Liver (tissue), 9 donors: ENCODE results near the gene SUCNR1. TPM values are rescaled to one million over a fixed set of nuclear protein-coding genes. Genes with fewer than 3 reads are reported as not detected.

Experiments
- DNase-seq: peaks from one replicate; pipeline ENCODE4 v3.0.0-alpha.2; 2017; ENCODE audit warnings: low spot score
- H3K27ac ChIP-seq, 2 donors: one replicate each; pipeline ENCODE4 v1.7.0; 2013; ENCODE audit warnings: inconsistent platforms in 2 of 2, low read length in 2 of 2, control low read depth in 1 of 2, low read depth in 1 of 2, mild to moderate bottlenecking in 1 of 2
- H3K27me3 ChIP-seq, 4 donors: one replicate each; pipeline versions ENCODE4 v1.6.1 to v1.7.0; 2013; ENCODE audit warnings: low read length in 3 of 4, inconsistent platforms in 1 of 4, mild to moderate bottlenecking in 1 of 4, moderate library complexity in 1 of 4; ENCODE audit not compliant: control insufficient read depth in 4 of 4, insufficient read depth in 4 of 4
- H3K36me3 ChIP-seq, 4 donors: one replicate each; pipeline versions ENCODE4 v1.6.1 to v1.7.0; 2013; ENCODE audit warnings: low read length in 3 of 4, mild to moderate bottlenecking in 3 of 4, low read depth in 1 of 4, moderate library complexity in 1 of 4; ENCODE audit not compliant: control insufficient read depth in 4 of 4, insufficient read depth in 3 of 4
- H3K4me1 ChIP-seq, 4 donors: one replicate each; pipeline versions ENCODE4 v1.6.1 to v1.7.0; 2013; ENCODE audit warnings: low read length in 3 of 4, mild to moderate bottlenecking in 3 of 4, moderate library complexity in 1 of 4; ENCODE audit not compliant: control insufficient read depth in 4 of 4, insufficient read depth in 4 of 4
- H3K4me3 ChIP-seq, 3 donors: one replicate each; pipeline versions ENCODE4 v1.6.1 to v1.7.0; 2013; ENCODE audit warnings: low read length in 3 of 3, control low read depth in 1 of 3, low read depth in 1 of 3, mild to moderate bottlenecking in 1 of 3
- H3K9ac ChIP-seq, 2 donors: one replicate each; pipeline ENCODE4 v1.7.0; 2013; ENCODE audit warnings: low read length in 2 of 2, mild to moderate bottlenecking in 2 of 2, moderate library complexity in 2 of 2, control low read depth in 1 of 2, low read depth in 1 of 2
- H3K9me3 ChIP-seq, 4 donors: one replicate each; pipeline versions ENCODE4 v1.6.1 to v1.7.0; 2013; ENCODE audit warnings: low read length in 3 of 4; ENCODE audit not compliant: control insufficient read depth in 4 of 4
- EGR1 ChIP-seq, 2 donors: IDR thresholded peaks; 2 replicates each; pipeline ENCODE4 v1.6.1; 2016 to 2018; ENCODE audit warnings: antibody characterized with exemption in 2 of 2, low read depth in 2 of 2
- FOXA1 ChIP-seq: IDR thresholded peaks from 2 replicates; pipeline ENCODE4 v1.6.1; 2016; ENCODE audit warnings: antibody characterized with exemption
- GABPA ChIP-seq, 2 donors: IDR thresholded peaks in 1 of 2; conservative IDR thresholded peaks in 1 of 2; 2 replicates each; pipeline ENCODE4 v1.6.1; 2016; ENCODE audit warnings: antibody characterized with exemption in 2 of 2, mild to moderate bottlenecking in 1 of 2, moderate library complexity in 1 of 2
- HNF4G ChIP-seq: IDR thresholded peaks from 2 replicates; pipeline ENCODE4 v1.6.1; 2016; ENCODE audit warnings: antibody characterized with exemption
- JUND ChIP-seq, 2 donors: IDR thresholded peaks; 2 replicates each; pipeline ENCODE4 v1.6.1; 2016; ENCODE audit warnings: antibody characterized with exemption in 2 of 2
- NR2F2 ChIP-seq: IDR thresholded peaks from 2 replicates; pipeline ENCODE4 v1.6.1; 2016; ENCODE audit warnings: antibody characterized with exemption
- RXRA ChIP-seq, 2 donors: IDR thresholded peaks; 2 replicates each; pipeline ENCODE4 v1.6.1; 2017 to 2018; ENCODE audit warnings: antibody characterized with exemption in 2 of 2, mild to moderate bottlenecking in 1 of 2
- SP1 ChIP-seq: IDR thresholded peaks from 2 replicates; pipeline ENCODE4 v1.6.1; 2018; ENCODE audit warnings: antibody characterized with exemption, mild to moderate bottlenecking
- TAF1 ChIP-seq: conservative IDR thresholded peaks from 2 replicates; pipeline ENCODE4 v1.6.1; 2016; ENCODE audit warnings: antibody characterized with exemption, mild to moderate bottlenecking
- YY1 ChIP-seq: IDR thresholded peaks from 2 replicates; pipeline ENCODE4 v1.6.1; 2016; ENCODE audit warnings: antibody characterized with exemption, mild to moderate bottlenecking
- WGBS: extraction: QIAGEN DNeasy Blood & Tissue Kit; methylation state at CpG from one replicate; pipeline ENCODE4 v1.1.7; 2013; 5-methylcytosine and 5-hydroxymethylcytosine counted together
- polyA plus RNA-seq, 2 donors: library from polyadenylated mRNA; stranded (reverse) in 1 of 2; unstranded in 1 of 2; fragments of 200-250 nt in 1 of 2; fragments of >200 nt in 1 of 2; fragmentation: Nextera tagmentation in 1 of 2; extraction: Ambion mirVana in 1 of 2; gene quantifications; one replicate each; pipeline versions ENCODE4 v1.2.1 to v1.2.3, GENCODE V29; 2013 to 2015
- total RNA-seq, 2 donors: library from RNA; depleted of rRNA; stranded (reverse); fragments of >200 nt; gene quantifications; one replicate each; pipeline ENCODE4 v1.2.3, GENCODE V29; 2014
- TF ChIP-seq, protein P1 (sequence below): fragments of 150-350 bp; IDR thresholded peaks from 2 replicates; pipeline ENCODE4 v1.5.1; 2017; ENCODE audit warnings: improper control_type of control experiment, low read depth, low read length; ENCODE audit not compliant: missing input control
- TF ChIP-seq, protein P2 (sequence below): IDR thresholded peaks from 2 replicates; pipeline ENCODE4 v1.6.1; 2016; ENCODE audit warnings: antibody characterized with exemption
- TF ChIP-seq, protein P3 (sequence below): IDR thresholded peaks from 2 replicates; pipeline ENCODE4 v1.6.1; 2016; ENCODE audit warnings: antibody characterized with exemption, mild to moderate bottlenecking
- donor health status: healthy.
- donor health status: healthy.
- donor health status: healthy.
- donor health status: healthy.
- donor health status: healthy.

SUCNR1 gene
- total and polyA plus RNA-seq, 4 donors: 1.3 to 7.1 (median 3.5) TPM

DNA sequence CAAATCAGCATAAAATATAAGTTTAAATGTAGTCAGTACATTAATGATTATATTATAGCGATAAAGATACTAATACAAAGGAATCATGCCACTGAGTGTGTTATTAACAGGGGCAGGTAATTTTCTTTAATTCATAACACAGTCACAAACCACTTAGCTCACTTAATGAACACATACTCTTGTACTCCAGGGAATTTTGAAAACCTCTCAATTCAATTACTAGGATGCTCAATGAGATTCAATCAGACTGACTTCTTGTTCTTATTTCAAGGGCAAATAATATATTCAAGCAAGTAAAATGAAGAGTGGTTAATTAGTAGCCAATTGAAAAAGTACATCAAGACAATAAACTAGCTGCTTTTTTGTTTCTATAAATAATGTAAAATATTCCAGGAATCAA is 5.8 kb upstream of the SUCNR1 start:
- Histone ChIP-seq H3K4me1 (peaks cover 0 to 5% (median under 1%) of the 10 kb centered on the region in 4 donors), H3K4me3 (no peak overlapping the region), H3K9ac (no peak overlapping the region), H3K36me3 (no peaks in the 10 kb centered on the region), H3K27me3 (no peaks in the 10 kb centered on the region), H3K27ac (no peak overlapping the region), H3K9me3 (no peaks in the 10 kb centered on the region)
- TF ChIP-seq, protein P1, sequence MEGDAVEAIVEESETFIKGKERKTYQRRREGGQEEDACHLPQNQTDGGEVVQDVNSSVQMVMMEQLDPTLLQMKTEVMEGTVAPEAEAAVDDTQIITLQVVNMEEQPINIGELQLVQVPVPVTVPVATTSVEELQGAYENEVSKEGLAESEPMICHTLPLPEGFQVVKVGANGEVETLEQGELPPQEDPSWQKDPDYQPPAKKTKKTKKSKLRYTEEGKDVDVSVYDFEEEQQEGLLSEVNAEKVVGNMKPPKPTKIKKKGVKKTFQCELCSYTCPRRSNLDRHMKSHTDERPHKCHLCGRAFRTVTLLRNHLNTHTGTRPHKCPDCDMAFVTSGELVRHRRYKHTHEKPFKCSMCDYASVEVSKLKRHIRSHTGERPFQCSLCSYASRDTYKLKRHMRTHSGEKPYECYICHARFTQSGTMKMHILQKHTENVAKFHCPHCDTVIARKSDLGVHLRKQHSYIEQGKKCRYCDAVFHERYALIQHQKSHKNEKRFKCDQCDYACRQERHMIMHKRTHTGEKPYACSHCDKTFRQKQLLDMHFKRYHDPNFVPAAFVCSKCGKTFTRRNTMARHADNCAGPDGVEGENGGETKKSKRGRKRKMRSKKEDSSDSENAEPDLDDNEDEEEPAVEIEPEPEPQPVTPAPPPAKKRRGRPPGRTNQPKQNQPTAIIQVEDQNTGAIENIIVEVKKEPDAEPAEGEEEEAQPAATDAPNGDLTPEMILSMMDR: no peak
- no peak for TF ChIP-seq FOXA1
- no peak for TF ChIP-seq TAF1
- TF ChIP-seq, protein P2, sequence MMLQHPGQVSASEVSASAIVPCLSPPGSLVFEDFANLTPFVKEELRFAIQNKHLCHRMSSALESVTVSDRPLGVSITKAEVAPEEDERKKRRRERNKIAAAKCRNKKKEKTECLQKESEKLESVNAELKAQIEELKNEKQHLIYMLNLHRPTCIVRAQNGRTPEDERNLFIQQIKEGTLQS: no peak
- no peak for TF ChIP-seq SP1
- no peak for TF ChIP-seq EGR1 (IDR thresholded peaks at IDR 0.05; ENCODE audit: low read depth in 2 of 2)
- no peak for TF ChIP-seq GABPA (IDR thresholded peaks at IDR 0.05 in 1 of 2, conservative IDR thresholded peaks at IDR 0.05 in 1 of 2)
- no peak for TF ChIP-seq RXRA (IDR thresholded peaks at IDR 0.05)
- TF ChIP-seq, protein P3, sequence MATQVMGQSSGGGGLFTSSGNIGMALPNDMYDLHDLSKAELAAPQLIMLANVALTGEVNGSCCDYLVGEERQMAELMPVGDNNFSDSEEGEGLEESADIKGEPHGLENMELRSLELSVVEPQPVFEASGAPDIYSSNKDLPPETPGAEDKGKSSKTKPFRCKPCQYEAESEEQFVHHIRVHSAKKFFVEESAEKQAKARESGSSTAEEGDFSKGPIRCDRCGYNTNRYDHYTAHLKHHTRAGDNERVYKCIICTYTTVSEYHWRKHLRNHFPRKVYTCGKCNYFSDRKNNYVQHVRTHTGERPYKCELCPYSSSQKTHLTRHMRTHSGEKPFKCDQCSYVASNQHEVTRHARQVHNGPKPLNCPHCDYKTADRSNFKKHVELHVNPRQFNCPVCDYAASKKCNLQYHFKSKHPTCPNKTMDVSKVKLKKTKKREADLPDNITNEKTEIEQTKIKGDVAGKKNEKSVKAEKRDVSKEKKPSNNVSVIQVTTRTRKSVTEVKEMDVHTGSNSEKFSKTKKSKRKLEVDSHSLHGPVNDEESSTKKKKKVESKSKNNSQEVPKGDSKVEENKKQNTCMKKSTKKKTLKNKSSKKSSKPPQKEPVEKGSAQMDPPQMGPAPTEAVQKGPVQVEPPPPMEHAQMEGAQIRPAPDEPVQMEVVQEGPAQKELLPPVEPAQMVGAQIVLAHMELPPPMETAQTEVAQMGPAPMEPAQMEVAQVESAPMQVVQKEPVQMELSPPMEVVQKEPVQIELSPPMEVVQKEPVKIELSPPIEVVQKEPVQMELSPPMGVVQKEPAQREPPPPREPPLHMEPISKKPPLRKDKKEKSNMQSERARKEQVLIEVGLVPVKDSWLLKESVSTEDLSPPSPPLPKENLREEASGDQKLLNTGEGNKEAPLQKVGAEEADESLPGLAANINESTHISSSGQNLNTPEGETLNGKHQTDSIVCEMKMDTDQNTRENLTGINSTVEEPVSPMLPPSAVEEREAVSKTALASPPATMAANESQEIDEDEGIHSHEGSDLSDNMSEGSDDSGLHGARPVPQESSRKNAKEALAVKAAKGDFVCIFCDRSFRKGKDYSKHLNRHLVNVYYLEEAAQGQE: no peak
- no peak for TF ChIP-seq HNF4G
- 98% methylated on average over 1 of the region's 1 CpG for WGBS
- DNase-seq: no peak

DNA sequence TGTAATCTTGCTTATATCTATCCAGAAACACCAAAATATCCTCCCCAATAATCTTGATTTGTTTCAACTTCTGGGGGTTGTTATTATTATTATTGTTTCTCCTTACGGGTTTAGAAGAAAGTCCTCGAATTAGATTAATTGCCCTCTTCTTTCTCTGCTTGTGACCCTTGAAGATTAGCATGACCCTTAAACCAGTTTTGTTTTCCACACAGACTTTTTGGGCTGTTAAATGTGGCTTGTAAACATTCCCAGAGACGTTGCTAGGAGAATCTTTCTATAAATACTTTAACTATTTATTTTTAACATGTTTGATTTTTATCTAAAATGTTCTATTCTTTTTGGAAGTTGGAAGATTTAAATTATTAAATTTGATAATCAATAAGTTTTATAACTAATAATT is 4.3 kb upstream of the SUCNR1 start:
- TF ChIP-seq FOXA1: no peak
- no peak for TF ChIP-seq GABPA (IDR thresholded peaks at IDR 0.05 in 1 of 2, conservative IDR thresholded peaks at IDR 0.05 in 1 of 2)
- TF ChIP-seq JUND (IDR thresholded peaks at IDR 0.05): no peak
- no peak for TF ChIP-seq NR2F2
- TF ChIP-seq, protein P1: no peak
- TF ChIP-seq TAF1: no peak
- no peak for TF ChIP-seq YY1
- TF ChIP-seq SP1: no peak
- no peak overlapping the region for H3K9ac ChIP-seq
- no peaks in the 10 kb centered on the region for H3K27me3 ChIP-seq
- no peaks in the 10 kb centered on the region for H3K36me3 ChIP-seq
- peaks cover 0 to 5% (median under 1%) of the 10 kb centered on the region in 4 donors for H3K4me1 ChIP-seq
- H3K4me3 ChIP-seq: no peak overlapping the region
- 23% methylated on average over 3 of the region's 3 CpGs for whole genome bisulfite sequencing
- DNase-seq: no peak
- no peaks in the 10 kb centered on the region for H3K9me3 ChIP-seq
- no peak overlapping the region for H3K27ac ChIP-seq
